Vagina (tissue), 2 donors: ENCODE data around the gene ATP11A. TPM values are rescaled to one million over a fixed set of nuclear protein-coding genes. Genes with fewer than 3 reads are reported as not detected.
"Not testable (repeated sequence)": the region's sequence is repeated elsewhere in the genome, so short reads cannot be mapped to it uniquely, and the experiment has no call there.

Source experiments
- DNase-seq, 2 donors: peaks; one replicate each; pipeline ENCODE4 v3.0.0-alpha.2; 2017; ENCODE audit errors: extremely low spot score in 2 of 2
- H3K27ac ChIP-seq: fragments of 200-600 bp; sonication (generic); one replicate; pipeline ENCODE4 v1.5.1; 2019
- H3K27me3 ChIP-seq: fragments of 200-600 bp; sonication (generic); one replicate; pipeline ENCODE4 v1.5.1; 2019
- H3K36me3 ChIP-seq, 2 donors: fragments of 200-600 bp; sonication (generic); one replicate each; pipeline ENCODE4 v1.5.1; 2017 to 2019
- H3K4me1 ChIP-seq: fragments of 200-600 bp; sonication (generic); one replicate; pipeline ENCODE4 v1.5.1; 2019
- H3K4me3 ChIP-seq, 2 donors: fragments of 200-600 bp; sonication (generic); 1 replicate in 1 of 2; 2 replicates in 1 of 2; pipeline ENCODE4 v1.5.1; 2016 to 2019
- H3K9me3 ChIP-seq: fragments of 200-600 bp; sonication (generic); one replicate; pipeline ENCODE4 v1.5.1; 2019
- CTCF ChIP-seq, 3 experiments: fragments of 450-650 bp in 2 of 3; fragments of 200-600 bp in 1 of 3; sonication (generic) in 1 of 3; IDR thresholded peaks; one replicate each; pipeline ENCODE4 v1.5.1; 2017 to 2019; ENCODE audit warnings: antibody characterized with exemption in 3 of 3, mild to moderate bottlenecking in 2 of 3, moderate library complexity in 2 of 3
- POLR2A ChIP-seq, 2 donors: fragments of 450-650 bp; IDR thresholded peaks; one replicate each; pipeline ENCODE4 v1.6.1; 2017; ENCODE audit warnings: antibody characterized with exemption in 2 of 2, mild to moderate bottlenecking in 2 of 2, moderate library complexity in 2 of 2
- POLR2AphosphoS5 ChIP-seq, 2 donors: sonication (generic); formaldehyde crosslinking; IDR thresholded peaks; one replicate each; pipeline ENCODE4 v1.9.0; 2017; ENCODE audit warnings: antibody characterized with exemption in 2 of 2, mild to moderate bottlenecking in 2 of 2, low read depth in 1 of 2; ENCODE audit not compliant: insufficient read depth in 1 of 2
- intact Hi-C: fragments of 100-400 bp; cut with DNase I; formaldehyde crosslinking; loops from one replicate; pipeline ENCODE4 v1.15.1; 2023
- total RNA-seq: library from RNA; depleted of rRNA; stranded (reverse); fragments of >200 nt; gene quantifications from one replicate; pipeline ENCODE4 v1.2.3, GENCODE V29; 2016

Gene ATP11A
- total RNA-seq, 1 donor from 2014 or later: 33.4 TPM

GRCh38 chr13:112868308-112868707 lies 178.5 kb downstream of the ATP11A start:
- DNase-seq: no peak
- peaks cover 0 to 7% of the 10 kb centered on the region in 2 donors for H3K36me3 ChIP-seq

GRCh38 chr13:112869202-112870050 lies 179.6 kb downstream of the ATP11A start:
- no peak for DNase-seq
- TF ChIP-seq POLR2AphosphoS5 (IDR thresholded peaks at IDR 0.05; ENCODE audit: insufficient read depth in 1 of 2, low read depth in 1 of 2) (no peak), CTCF (IDR thresholded peaks at IDR 0.05) (no peak), POLR2A (IDR thresholded peaks at IDR 0.05) (no peak)
- Histone ChIP-seq H3K27ac (no peak overlapping the region), H3K4me3 (no peak overlapping the region), H3K36me3 (peaks cover 0 to 7% of the 10 kb centered on the region in 2 donors), H3K27me3 (no peaks in the 10 kb centered on the region), H3K9me3 (no peaks in the 10 kb centered on the region), H3K4me1 (no peaks in the 10 kb centered on the region)
- intact Hi-C loops: loop anchor here (5.0 kb wide), 1 partner anchor 227 kb away; no protein-coding TSS in a partner anchor

More at GRCh38 chr13:112868308-112868707, 178.5 kb downstream of the ATP11A start:
- intact Hi-C loops: no loop called here
- Histone ChIP-seq H3K4me3 (no peak overlapping the region), H3K27ac (no peak overlapping the region), H3K27me3 (no peaks in the 10 kb centered on the region), H3K4me1 (no peaks in the 10 kb centered on the region), H3K9me3 (no peaks in the 10 kb centered on the region)
- TF ChIP-seq CTCF (IDR thresholded peaks at IDR 0.05) (no peak), POLR2A (IDR thresholded peaks at IDR 0.05) (no peak), POLR2AphosphoS5 (IDR thresholded peaks at IDR 0.05; ENCODE audit: insufficient read depth in 1 of 2, low read depth in 1 of 2) (no peak)

- H3K9me3 ChIP-seq: no peaks in the 10 kb centered on the region
- H3K4me3 ChIP-seq: no peak overlapping the region
- intact Hi-C loops: loop anchor here (5.0 kb wide), 1 partner anchor 228 kb away; no protein-coding TSS in a partner anchor
- H3K27me3 ChIP-seq: no peaks in the 10 kb centered on the region
- H3K4me1 ChIP-seq: no peaks in the 10 kb centered on the region
- peaks cover 0 to 7% of the 10 kb centered on the region in 2 donors for H3K36me3 ChIP-seq
- no peak for DNase-seq
- H3K27ac ChIP-seq: no peak overlapping the region
- TF ChIP-seq POLR2AphosphoS5 (IDR thresholded peaks at IDR 0.05; ENCODE audit: insufficient read depth in 1 of 2, low read depth in 1 of 2) (no peak), CTCF (IDR thresholded peaks at IDR 0.05) (no peak), POLR2A (IDR thresholded peaks at IDR 0.05) (no peak)
Measured at GRCh38 chr13:112870051-112870331, 180.2 kb downstream of the ATP11A start.

GRCh38 chr13:112870737-112871287 lies 181.0 kb downstream of the ATP11A start:
- no peaks in the 10 kb centered on the region for H3K9me3 ChIP-seq
- peaks cover 0 to 7% of the 10 kb centered on the region in 2 donors for H3K36me3 ChIP-seq
- intact Hi-C loops: loop anchor here (5.0 kb wide), 1 partner anchor 229 kb away; no protein-coding TSS in a partner anchor
- no peak for DNase-seq
- H3K27me3 ChIP-seq: no peaks in the 10 kb centered on the region
- no peaks in the 10 kb centered on the region for H3K4me1 ChIP-seq
- H3K27ac ChIP-seq: no peak overlapping the region
- TF ChIP-seq CTCF (IDR thresholded peaks at IDR 0.05): no peak
- TF ChIP-seq POLR2A (IDR thresholded peaks at IDR 0.05): no peak
- no peak for TF ChIP-seq POLR2AphosphoS5 (IDR thresholded peaks at IDR 0.05; ENCODE audit: insufficient read depth in 1 of 2, low read depth in 1 of 2)
- H3K4me3 ChIP-seq: no peak overlapping the region

GRCh38 chr13:112871742-112872141 lies 181.9 kb downstream of the ATP11A start:
- DNase-seq: no peak
- intact Hi-C loops: loop anchor here (5.0 kb wide), 1 partner anchor 229 kb away; no protein-coding TSS in a partner anchor
- Histone ChIP-seq H3K36me3 (peaks cover 0 to 12% of the 10 kb centered on the region in 2 donors), H3K27me3 (no peaks in the 10 kb centered on the region), H3K27ac (no peak overlapping the region), H3K4me1 (no peaks in the 10 kb centered on the region), H3K4me3 (no peak overlapping the region), H3K9me3 (no peaks in the 10 kb centered on the region)
- no peak for TF ChIP-seq CTCF (IDR thresholded peaks at IDR 0.05)
- TF ChIP-seq POLR2AphosphoS5 (IDR thresholded peaks at IDR 0.05; ENCODE audit: insufficient read depth in 1 of 2, low read depth in 1 of 2): no peak
- no peak for TF ChIP-seq POLR2A (IDR thresholded peaks at IDR 0.05)

GRCh38 chr13:112872657-112873631 lies 183.1 kb downstream of the ATP11A start:
- peaks cover 0 to 16% of the 10 kb centered on the region in 2 donors for H3K36me3 ChIP-seq
- H3K27me3 ChIP-seq, DNase-seq, H3K9me3 ChIP-seq, H3K4me3 ChIP-seq, H3K4me1 ChIP-seq, H3K27ac ChIP-seq: not testable (repeated sequence)
- intact Hi-C loops: loop anchor here (5.0 kb wide), 1 partner anchor 231 kb away; no protein-coding TSS in a partner anchor
